ENCODE data around the gene AMOTL2.

GRCh38 chr3:134395103-134395502 is 20.9 kb upstream of the AMOTL2 start:
- TF ChIP-seq TCF3 (IDR thresholded peaks at IDR 0.05; ENCODE audit: borderline replicate concordance, insufficient read depth, low read depth, low read length) (no peak), ZNF274 (IDR thresholded peaks at IDR 0.05; ENCODE audit: insufficient read depth, insufficient read length) (no peak)
